ENCODE data around the gene WNK1.

- TF ChIP-seq EZH2phosphoT487 (IDR thresholded peaks at IDR 0.05; ENCODE audit: insufficient read depth, low read depth) = no peak
- TF ChIP-seq EZH2 (IDR thresholded peaks at IDR 0.05; ENCODE audit: insufficient read depth, poor library complexity, severe bottlenecking) = no peak
Measured at GRCh38 chr12:835754-836518, 83.6 kb downstream of the WNK1 start.
